ENCODE data around the gene WRAP53. TPM values are rescaled to one million over a fixed set of nuclear protein-coding genes. Genes with fewer than 3 reads are reported as not detected.
"Not testable (repeated sequence)": the region's sequence is repeated elsewhere in the genome, so short reads cannot be mapped to it uniquely, and the experiment has no call there.

The WRAP53 gene
- total RNA-seq: 1 to 10 TPM; 3.4 to 5.6 TPM

- H3K36me3 ChIP-seq (replicated peaks in 1 of 2; ENCODE audit: insufficient read depth in 1 of 2, low read depth in 2 of 2): no peaks in the 10 kb centered on the region
- ATAC-seq (peak; percentile 87), DNase-seq (peak; percentile 97 to 99 (median 98))
- intact Hi-C loops (cut with DNase I): no loop called here
- peak within 1 kb of the TSS; percentile 94 to 97 (median 96) for H3K27ac ChIP-seq
- H3K4me1 ChIP-seq: peaks cover 32% of the 10 kb centered on the region
- peak within 1 kb of the TSS; percentile 57 to 66 for H3K4me3 ChIP-seq
- no peaks in the 10 kb centered on the region for H3K9me3 ChIP-seq
- TF ChIP-seq POLR2A (IDR thresholded peaks at IDR 0.05) (peak in 2 of 3 donors; percentile 44 to 55), CTCF (IDR thresholded peaks at IDR 0.05) (peak; percentile 96 to 100 (median 99))
- no peaks in the 10 kb centered on the region for H3K27me3 ChIP-seq
- 0 to 1% methylated on average over 23 to 50 of the region's 51 CpGs for WGBS, 2 donors
Observed at GRCh38 chr17:7687908-7688807, at the start of gene WRAP53. TSS of gene WRAP53 (plus strand) at chr17:7688477. CDS start at chr17:7688649, 172 bp downstream.

- H3K36me3 ChIP-seq (replicated peaks in 1 of 2; ENCODE audit: insufficient read depth in 1 of 2, low read depth in 2 of 2): no peaks in the 10 kb centered on the region
- DNase-seq: no peak
- no peaks in the 10 kb centered on the region for H3K4me1 ChIP-seq
- WGBS, 2 donors: 93% methylated on average over 19 of the region's 26 CpGs; no CpG with 5 or more reads in 1 of the 2 donors
- ATAC-seq: no peak
- H3K27me3 ChIP-seq: no peaks in the 10 kb centered on the region
- H3K4me3 ChIP-seq: no peak overlapping the region
- no peaks in the 10 kb centered on the region for H3K9me3 ChIP-seq
- intact Hi-C loops (cut with DNase I): no loop called here
- TF ChIP-seq POLR2A (IDR thresholded peaks at IDR 0.05): no peak
- TF ChIP-seq CTCF (IDR thresholded peaks at IDR 0.05): no peak
- no peak overlapping the region for H3K27ac ChIP-seq
Observed at GRCh38 chr17:7640783-7641182, 47.5 kb upstream of the WRAP53 start.

- intact Hi-C loops (cut with DNase I); H3K27me3 ChIP-seq; DNase-seq; H3K27ac ChIP-seq; H3K36me3 ChIP-seq (replicated peaks in 1 of 2; ENCODE audit: insufficient read depth in 1 of 2, low read depth in 2 of 2); H3K9me3 ChIP-seq; ATAC-seq; H3K4me1 ChIP-seq; H3K4me3 ChIP-seq: not testable (repeated sequence)
- whole genome bisulfite sequencing, 2 donors: 51 to 77% methylated on average over 7 of the region's 7 CpGs
Observed at GRCh38 chr17:7641635-7642034, 46.6 kb upstream of the WRAP53 start.

- WGBS, 2 donors: 83 to 90% methylated on average over 4 of the region's 4 CpGs
- ATAC-seq: no peak
- Histone ChIP-seq H3K4me1 (no peaks in the 10 kb centered on the region), H3K36me3 (replicated peaks in 1 of 2; ENCODE audit: insufficient read depth in 1 of 2, low read depth in 2 of 2) (no peaks in the 10 kb centered on the region), H3K27me3 (no peaks in the 10 kb centered on the region), H3K4me3 (no peak overlapping the region), H3K9me3 (no peaks in the 10 kb centered on the region), H3K27ac (no peak overlapping the region)
- no peak for DNase-seq
- TF ChIP-seq CTCF (IDR thresholded peaks at IDR 0.05) (no peak), POLR2A (IDR thresholded peaks at IDR 0.05) (no peak)
- intact Hi-C loops (cut with DNase I): no loop called here
Observed at GRCh38 chr17:7644775-7645174, 43.5 kb upstream of the WRAP53 start.

GRCh38 chr17:7646457-7646856, 41.8 kb upstream of the WRAP53 start:
- Histone ChIP-seq H3K9me3 (no peaks in the 10 kb centered on the region), H3K4me1 (peaks cover 16% of the 10 kb centered on the region), H3K27ac (no peak overlapping the region), H3K36me3 (replicated peaks in 1 of 2; ENCODE audit: insufficient read depth in 1 of 2, low read depth in 2 of 2) (no peaks in the 10 kb centered on the region), H3K4me3 (no peak overlapping the region), H3K27me3 (peaks cover 0 to 11% of the 10 kb centered on the region in 2 donors)
- 68 to 71% methylated on average over 8 to 9 of the region's 9 CpGs for WGBS, 2 donors
- no peak for TF ChIP-seq POLR2A (IDR thresholded peaks at IDR 0.05)
- TF ChIP-seq CTCF (IDR thresholded peaks at IDR 0.05): no peak
- intact Hi-C loops (cut with DNase I): no loop called here
- ATAC-seq (no peak), DNase-seq (no peak)
